Left ventricle myocardium inferior (tissue), 1 donor: ENCODE results near the gene CLEC2D. TPM values are rescaled to one million over a fixed set of nuclear protein-coding genes. Genes with fewer than 3 reads are reported as not detected.

ENCODE experiments used
- DNase-seq: peaks from one replicate; pipeline ENCODE4 v3.0.0-alpha.2; 2020
- H3K27ac ChIP-seq: fragments of 200-600 bp; replicated peaks from 2 replicates; pipeline ENCODE4 v1.8.0; 2021
- H3K27me3 ChIP-seq: fragments of 200-600 bp; 2 replicates; pipeline ENCODE4 v1.8.0; 2021; ENCODE audit warnings: low read depth
- H3K36me3 ChIP-seq: fragments of 200-600 bp; 2 replicates; pipeline ENCODE4 v1.8.0; 2021
- H3K4me1 ChIP-seq: fragments of 200-600 bp; 2 replicates; pipeline ENCODE4 v1.8.0; 2021
- H3K4me3 ChIP-seq: fragments of 200-600 bp; 2 replicates; pipeline ENCODE4 v1.8.0; 2021; ENCODE audit warnings: mild to moderate bottlenecking, moderate library complexity
- H3K9me3 ChIP-seq: fragments of 200-600 bp; replicated peaks from 2 replicates; pipeline ENCODE4 v1.8.0; 2021
- CTCF ChIP-seq: fragments of 200-600 bp; IDR thresholded peaks from 2 replicates; pipeline ENCODE4 v1.8.0; 2021; ENCODE audit warnings: antibody characterized with exemption, mild to moderate bottlenecking, borderline replicate concordance
- intact Hi-C: fragments of 100-400 bp; cut with micrococcal nuclease; formaldehyde crosslinking; loops from one replicate; pipeline ENCODE4 v1.11.0; 2022
- total RNA-seq: library from RNA; stranded (reverse); fragmentation: NEBNext Ultra II Directional; extraction: Animal tissue kit (Norgen Biotek cat#: 25700); gene quantifications from one replicate; pipeline ENCODE4 v1.2.1, GENCODE V29; 2021
- donor health status: DM: no; HTN: yes; CAD: no; lungs with severe emphysema.

CLEC2D gene
- total RNA-seq, 1 donor from 2014 or later: 3.3 TPM

- intact Hi-C loops: no loop called here
- Histone ChIP-seq H3K36me3 (no peaks in the 10 kb centered on the region), H3K4me3 (no peak overlapping the region), H3K4me1 (no peaks in the 10 kb centered on the region), H3K9me3 (no peaks in the 10 kb centered on the region), H3K27me3 (no peaks in the 10 kb centered on the region), H3K27ac (no peak overlapping the region)
- no peak for DNase-seq
- TF ChIP-seq CTCF: no peak
Measured at GRCh38 chr12:9730011-9730410, 60.5 kb downstream of the CLEC2D start.

- intact Hi-C loops: no loop called here
- Histone ChIP-seq H3K27me3 (no peaks in the 10 kb centered on the region), H3K4me1 (no peaks in the 10 kb centered on the region), H3K4me3 (no peak overlapping the region), H3K27ac (no peak overlapping the region), H3K9me3 (no peaks in the 10 kb centered on the region), H3K36me3 (no peaks in the 10 kb centered on the region)
- DNase-seq: no peak
- no peak for TF ChIP-seq CTCF
Measured at GRCh38 chr12:9730591-9730990, 61.1 kb downstream of the CLEC2D start.

- no peak for TF ChIP-seq CTCF
- no peaks in the 10 kb centered on the region for H3K9me3 ChIP-seq
- DNase-seq: no peak
- intact Hi-C loops: no loop called here
- no peaks in the 10 kb centered on the region for H3K36me3 ChIP-seq
- H3K4me1 ChIP-seq: no peaks in the 10 kb centered on the region
- no peaks in the 10 kb centered on the region for H3K27me3 ChIP-seq
- H3K4me3 ChIP-seq: no peak overlapping the region
- H3K27ac ChIP-seq: peak overlapping the region; percentile 13
Measured at GRCh38 chr12:9731393-9731792, 61.9 kb downstream of the CLEC2D start.

GRCh38 chr12:9731797-9732196 is 62.3 kb downstream of the CLEC2D start:
- intact Hi-C loops: no loop called here
- peak overlapping the region; percentile 13 for H3K27ac ChIP-seq
- no peak for TF ChIP-seq CTCF
- no peaks in the 10 kb centered on the region for H3K36me3 ChIP-seq
- no peaks in the 10 kb centered on the region for H3K27me3 ChIP-seq
- no peak overlapping the region for H3K4me3 ChIP-seq
- H3K4me1 ChIP-seq: no peaks in the 10 kb centered on the region
- DNase-seq: no peak
- no peaks in the 10 kb centered on the region for H3K9me3 ChIP-seq

- no peak within 1 kb of the TSS for H3K4me3 ChIP-seq
- H3K4me1 ChIP-seq: peaks cover 1% of the 10 kb centered on the region
- H3K27me3 ChIP-seq: no peaks in the 10 kb centered on the region
- intact Hi-C loops: no loop called here
- H3K36me3 ChIP-seq: no peaks in the 10 kb centered on the region
- TF ChIP-seq CTCF: no peak
- no peak for DNase-seq
- no peaks in the 10 kb centered on the region for H3K9me3 ChIP-seq
- peak within 1 kb of the TSS; percentile 13 for H3K27ac ChIP-seq
Measured at GRCh38 chr12:9732921-9733461, 63.5 kb downstream of the CLEC2D start, which contains the start of gene CLECL1. CLECL1 (minus strand) TSS chr12:9733097.

GRCh38 chr12:9735601-9736000 is 66.1 kb downstream of the CLEC2D start:
- Histone ChIP-seq H3K4me1 (peaks cover 6% of the 10 kb centered on the region), H3K4me3 (no peak overlapping the region), H3K9me3 (no peaks in the 10 kb centered on the region), H3K27ac (no peak overlapping the region), H3K36me3 (no peaks in the 10 kb centered on the region), H3K27me3 (no peaks in the 10 kb centered on the region)
- DNase-seq: no peak
- intact Hi-C loops: no loop called here
- TF ChIP-seq CTCF: no peak
